IPS-15b (cell line): Measurements from ENCODE around the gene PPFIBP2.
"Not testable (repeated sequence)": the region's sequence is repeated elsewhere in the genome, so short reads cannot be mapped to it uniquely, and the experiment has no call there.

Experiments used
- H3K27me3 ChIP-seq: one replicate; pipeline ENCODE4 v1.6.1; 2013; ENCODE audit warnings: low read length; ENCODE audit not compliant: control insufficient read depth, insufficient read depth
- H3K36me3 ChIP-seq: one replicate; pipeline ENCODE4 v1.6.1; 2013; ENCODE audit warnings: low read length; ENCODE audit not compliant: control insufficient read depth, insufficient read depth
- H3K4me1 ChIP-seq: one replicate; pipeline ENCODE4 v1.6.1; 2013; ENCODE audit warnings: mild to moderate bottlenecking, low read length; ENCODE audit not compliant: control insufficient read depth, insufficient read depth
- H3K4me3 ChIP-seq: one replicate; pipeline ENCODE4 v1.5.1; 2013; ENCODE audit warnings: low read depth, low read length
- H3K9ac ChIP-seq: one replicate; pipeline ENCODE4 v1.6.1; 2013; ENCODE audit warnings: low read depth, mild to moderate bottlenecking, low read length
- H3K9me3 ChIP-seq: one replicate; pipeline ENCODE4 v1.6.1; 2013; ENCODE audit warnings: mild to moderate bottlenecking, low read length; ENCODE audit not compliant: control insufficient read depth, insufficient read depth

Gene PPFIBP2

DNA sequence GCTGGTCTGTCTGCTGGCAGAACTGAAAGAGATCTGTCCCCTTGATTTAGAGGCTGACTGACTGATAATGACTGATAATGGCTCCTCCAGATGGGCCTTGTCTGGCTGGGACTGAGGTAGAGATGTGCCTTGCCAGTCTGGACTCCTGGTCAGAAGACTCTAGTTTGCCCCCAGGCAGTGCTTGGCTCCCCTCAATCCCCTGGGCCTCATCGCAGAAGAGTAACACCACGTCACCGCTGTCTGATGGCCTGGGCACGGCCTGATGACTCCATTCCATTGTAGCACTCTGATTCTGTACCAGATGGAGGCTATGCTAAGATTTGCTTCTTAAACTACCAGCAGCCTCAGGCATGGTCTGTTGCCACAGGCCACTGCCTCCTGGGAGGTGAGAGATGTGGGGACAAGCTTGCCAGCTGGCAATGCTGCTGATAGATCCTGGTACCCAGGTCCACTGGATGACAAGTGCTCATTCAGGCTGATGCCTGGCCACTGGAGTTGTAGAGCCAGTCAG lies 140.5 kb downstream of the PPFIBP2 start:
- no peak overlapping the region for H3K4me3 ChIP-seq

DNA sequence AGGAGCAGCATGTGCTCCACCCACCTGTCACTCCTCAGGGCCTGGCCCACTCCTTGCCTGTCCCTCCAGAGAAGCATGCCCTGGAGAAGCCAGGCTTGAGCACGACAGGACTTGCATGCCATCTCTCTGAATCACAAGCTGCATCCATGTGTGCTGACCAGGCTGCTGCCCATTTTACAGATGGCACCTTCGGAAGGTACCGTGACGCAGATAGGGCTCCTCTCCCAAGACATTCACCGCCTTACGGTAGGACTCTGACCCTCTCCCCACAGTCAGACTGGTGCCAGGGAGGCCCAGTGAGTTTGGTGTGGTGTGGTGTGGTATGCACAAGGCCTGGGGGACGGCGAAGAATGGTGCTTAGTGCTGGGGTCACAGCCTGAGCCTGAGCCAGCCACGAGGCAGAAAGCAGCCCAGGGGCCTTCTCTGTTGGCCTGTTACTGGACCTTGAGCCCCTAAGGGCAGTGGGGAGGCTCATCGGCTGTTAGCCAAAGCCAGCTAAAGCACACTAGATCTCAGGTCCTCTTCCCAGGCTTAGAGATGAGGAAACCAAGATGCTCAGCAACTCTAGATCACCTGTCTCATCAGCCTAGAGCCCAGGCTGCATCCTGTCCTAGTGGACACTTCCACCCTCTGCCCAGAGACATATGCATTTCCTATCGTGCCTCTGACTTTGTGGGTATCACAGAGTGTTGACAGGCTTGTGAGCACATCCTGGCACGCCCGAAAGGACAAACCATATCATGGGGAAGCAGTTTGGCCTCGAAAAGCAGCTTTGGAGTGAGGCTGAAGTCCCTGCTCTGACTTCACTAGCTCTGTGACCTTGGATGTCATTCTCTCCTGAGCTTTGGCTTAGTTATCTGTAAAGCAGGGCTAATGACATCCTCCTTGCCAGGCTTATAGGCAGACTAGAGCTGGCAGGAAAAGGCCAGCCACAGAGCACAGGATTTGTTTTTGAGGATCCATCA lies 141.7 kb downstream of the PPFIBP2 start:
- no peaks in the 10 kb centered on the region for H3K36me3 ChIP-seq
- H3K9ac ChIP-seq: no peak overlapping the region
- no peaks in the 10 kb centered on the region for H3K27me3 ChIP-seq
- no peaks in the 10 kb centered on the region for H3K4me1 ChIP-seq
- no peak overlapping the region for H3K4me3 ChIP-seq
- no peaks in the 10 kb centered on the region for H3K9me3 ChIP-seq

More for the DNA sequence above, 140.5 kb downstream of the PPFIBP2 start:
- no peaks in the 10 kb centered on the region for H3K9me3 ChIP-seq
- H3K27me3 ChIP-seq: no peaks in the 10 kb centered on the region
- no peak overlapping the region for H3K9ac ChIP-seq
- peaks cover 6% of the 10 kb centered on the region for H3K36me3 ChIP-seq
- H3K4me1 ChIP-seq: no peaks in the 10 kb centered on the region

DNA sequence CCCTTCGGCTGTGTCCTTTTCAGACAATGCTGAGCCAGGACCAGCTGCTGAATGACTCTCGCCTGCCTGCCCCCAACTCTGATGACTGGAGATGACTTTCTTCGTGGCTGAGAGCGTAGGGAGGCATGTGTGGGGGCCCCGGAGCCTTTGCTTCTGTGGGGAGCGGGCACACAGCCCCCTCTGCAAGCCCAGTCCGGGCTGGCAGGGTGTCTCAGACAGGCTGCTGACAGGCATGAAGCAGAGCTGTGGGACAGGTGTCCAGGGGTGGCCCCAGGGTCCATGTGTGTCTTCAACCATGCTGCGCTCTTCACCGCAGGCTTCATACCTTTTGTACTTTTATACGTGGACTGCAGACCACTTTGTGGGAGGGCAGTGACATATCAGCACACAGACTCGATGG lies 142.9 kb downstream of the PPFIBP2 start:
- Histone ChIP-seq H3K27me3 (no peaks in the 10 kb centered on the region), H3K9me3 (no peaks in the 10 kb centered on the region), H3K4me3 (no peak overlapping the region), H3K4me1 (no peaks in the 10 kb centered on the region), H3K36me3 (no peaks in the 10 kb centered on the region), H3K9ac (no peak overlapping the region)

DNA sequence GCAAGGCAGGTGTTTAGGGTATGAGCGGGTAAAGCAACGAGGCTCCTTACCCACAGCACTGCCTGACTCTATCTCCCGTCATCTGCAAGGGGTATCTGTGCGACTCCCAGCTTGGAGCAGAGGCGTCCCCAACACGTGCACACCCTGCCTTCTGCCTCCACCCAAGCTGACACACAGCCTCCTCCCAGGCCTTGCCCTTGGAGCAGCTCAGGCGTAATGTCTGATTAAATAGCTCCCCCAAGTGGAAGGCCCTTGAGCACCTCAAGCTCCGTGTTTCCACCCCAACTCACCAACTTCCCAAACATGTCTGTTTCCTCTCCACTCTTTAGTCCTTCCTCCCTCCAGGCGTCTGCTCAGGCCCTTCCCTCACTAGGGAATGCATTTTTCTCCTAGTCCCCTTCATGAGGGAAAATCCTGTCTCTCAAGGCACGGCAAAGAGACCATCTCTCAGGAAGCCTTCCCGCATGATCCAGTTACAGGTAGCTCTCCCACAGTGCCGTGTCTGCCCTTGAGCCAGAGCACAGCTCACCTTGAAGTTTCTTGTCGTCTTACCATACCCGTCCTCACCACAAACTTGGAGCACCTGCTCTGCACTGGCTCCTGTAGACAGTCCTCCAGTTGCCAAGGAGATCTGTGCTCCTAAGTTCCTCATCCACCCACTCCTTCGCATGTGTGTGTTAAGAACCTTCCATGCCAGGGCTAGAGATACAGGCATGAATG lies 143.7 kb downstream of the PPFIBP2 start:
- H3K36me3 ChIP-seq: no peaks in the 10 kb centered on the region
- H3K9me3 ChIP-seq: no peaks in the 10 kb centered on the region
- H3K4me3 ChIP-seq: no peak overlapping the region
- H3K4me1 ChIP-seq: no peaks in the 10 kb centered on the region
- no peak overlapping the region for H3K9ac ChIP-seq
- no peaks in the 10 kb centered on the region for H3K27me3 ChIP-seq

DNA sequence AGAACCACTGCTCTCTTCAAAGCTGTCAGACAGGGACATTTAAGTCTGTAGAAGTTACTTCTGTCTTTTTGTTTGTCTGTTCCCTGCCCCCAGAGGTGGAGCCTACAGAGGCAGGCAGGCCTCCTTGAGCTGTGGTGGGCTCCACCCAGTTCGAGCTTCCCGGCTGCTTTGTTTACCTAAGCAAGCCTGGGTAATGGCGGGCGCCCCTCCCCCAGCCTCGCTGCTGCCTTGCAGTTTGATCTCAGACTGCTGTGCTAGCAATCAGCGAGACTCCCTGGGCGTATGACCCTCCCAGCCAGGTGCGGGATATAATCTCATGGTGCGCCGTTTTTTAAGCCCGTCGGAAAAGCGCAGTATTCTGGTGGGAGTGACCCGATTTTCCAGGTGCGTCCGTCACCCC lies 149.7 kb downstream of the PPFIBP2 start:
- H3K4me3 ChIP-seq, H3K4me1 ChIP-seq, H3K9ac ChIP-seq, H3K9me3 ChIP-seq, H3K27me3 ChIP-seq: not testable (repeated sequence)
- H3K36me3 ChIP-seq: peaks cover 33% of the 10 kb centered on the region

DNA sequence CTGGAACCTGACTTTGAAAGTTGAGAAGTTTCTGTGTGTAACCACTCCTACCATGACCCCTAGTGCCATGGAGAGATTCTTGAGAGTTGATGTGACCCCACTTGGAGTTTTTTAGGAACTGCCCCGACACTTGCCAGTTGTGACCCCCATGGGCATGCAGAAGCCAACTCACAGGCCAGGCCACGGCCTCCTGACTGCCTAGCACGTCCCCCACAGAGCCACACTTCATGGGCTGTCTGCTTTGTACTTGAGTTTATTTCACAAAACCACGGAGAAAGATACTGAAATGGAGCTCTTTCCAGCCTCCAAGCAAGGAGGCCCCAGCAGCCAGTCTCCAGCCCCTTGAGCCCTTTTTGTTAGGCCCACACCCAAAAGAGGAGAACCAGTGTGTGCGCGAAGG lies 151.1 kb downstream of the PPFIBP2 start:
- H3K36me3 ChIP-seq: peaks cover 33% of the 10 kb centered on the region
- H3K4me3 ChIP-seq: no peak overlapping the region
- no peaks in the 10 kb centered on the region for H3K4me1 ChIP-seq
- no peaks in the 10 kb centered on the region for H3K27me3 ChIP-seq
- peaks cover 6% of the 10 kb centered on the region for H3K9me3 ChIP-seq
- H3K9ac ChIP-seq: no peak overlapping the region

DNA sequence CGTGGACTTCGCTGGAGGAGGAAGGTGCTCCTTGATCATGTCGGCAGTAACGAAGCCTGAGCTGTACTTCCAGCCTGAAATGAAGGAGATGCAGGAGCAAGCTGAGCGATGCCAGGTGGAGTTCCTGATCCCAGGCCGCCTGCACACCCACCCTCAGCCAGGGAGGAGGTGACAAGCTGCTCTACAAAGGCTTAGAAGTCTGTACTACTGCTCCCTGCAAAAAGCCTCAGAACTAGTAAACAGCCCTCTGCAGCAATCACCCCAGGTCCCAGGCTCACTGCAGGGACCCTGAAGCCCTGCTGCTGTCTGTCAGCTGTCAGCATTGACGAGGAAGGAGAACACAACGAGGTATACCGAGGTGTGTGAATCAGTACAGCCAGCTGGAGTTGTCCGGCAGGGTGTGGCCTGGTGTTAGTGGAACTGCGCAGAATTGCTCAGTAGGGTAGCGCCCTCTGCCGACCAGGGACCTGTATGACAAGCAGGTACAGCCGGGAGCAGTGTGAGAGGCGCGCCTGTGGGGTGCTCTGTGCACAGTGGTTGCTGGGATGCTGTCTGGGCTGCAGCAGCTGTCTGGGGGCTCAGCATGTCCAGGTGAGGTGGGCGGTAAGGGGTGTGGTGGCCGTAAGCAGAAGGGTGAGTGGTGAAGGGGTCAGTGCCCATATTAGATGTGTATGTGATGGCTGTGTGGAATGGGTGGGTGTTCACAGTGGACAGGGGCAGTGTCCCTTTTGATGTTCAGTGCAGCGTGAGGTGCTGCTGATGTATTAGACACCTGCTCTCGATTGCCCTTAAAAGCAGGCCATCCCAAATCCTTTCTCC lies 151.9 kb downstream of the PPFIBP2 start:
- Histone ChIP-seq H3K9me3 (peaks cover 6% of the 10 kb centered on the region), H3K4me3 (no peak overlapping the region), H3K36me3 (peaks cover 33% of the 10 kb centered on the region), H3K4me1 (no peaks in the 10 kb centered on the region), H3K9ac (no peak overlapping the region), H3K27me3 (no peaks in the 10 kb centered on the region)

DNA sequence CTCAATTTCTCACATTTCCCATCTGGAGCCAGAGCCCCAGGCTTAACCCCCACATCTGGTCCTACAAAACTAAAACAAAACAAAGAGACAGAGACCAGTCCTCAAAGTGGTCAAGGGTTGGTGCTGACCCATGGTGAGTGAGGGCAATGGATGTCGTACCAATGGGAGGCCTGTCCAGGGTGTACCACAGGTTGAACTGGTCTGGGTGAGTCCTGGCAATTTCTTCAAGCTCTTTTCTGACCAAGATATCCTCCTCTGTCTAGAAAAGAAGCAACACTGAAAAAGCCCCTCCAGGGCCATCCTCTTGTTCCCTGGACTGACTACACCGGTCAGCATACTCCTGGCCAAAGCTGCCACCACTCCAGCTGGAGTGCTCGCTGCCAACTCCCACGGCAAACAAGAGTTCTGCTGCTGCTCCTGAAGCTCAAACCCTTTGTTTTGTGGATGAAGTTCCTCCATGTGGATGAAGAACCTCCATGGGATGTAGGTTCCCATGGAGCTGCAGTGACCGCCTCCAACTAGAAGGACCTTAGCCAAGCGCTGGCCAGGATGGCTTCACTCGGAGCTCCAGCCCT lies 152.6 kb downstream of the PPFIBP2 start:
- Histone ChIP-seq H3K36me3 (peaks cover 36% of the 10 kb centered on the region), H3K9ac (no peak overlapping the region), H3K9me3 (peaks cover 6% of the 10 kb centered on the region), H3K4me3 (no peak overlapping the region), H3K27me3 (no peaks in the 10 kb centered on the region), H3K4me1 (no peaks in the 10 kb centered on the region)

DNA sequence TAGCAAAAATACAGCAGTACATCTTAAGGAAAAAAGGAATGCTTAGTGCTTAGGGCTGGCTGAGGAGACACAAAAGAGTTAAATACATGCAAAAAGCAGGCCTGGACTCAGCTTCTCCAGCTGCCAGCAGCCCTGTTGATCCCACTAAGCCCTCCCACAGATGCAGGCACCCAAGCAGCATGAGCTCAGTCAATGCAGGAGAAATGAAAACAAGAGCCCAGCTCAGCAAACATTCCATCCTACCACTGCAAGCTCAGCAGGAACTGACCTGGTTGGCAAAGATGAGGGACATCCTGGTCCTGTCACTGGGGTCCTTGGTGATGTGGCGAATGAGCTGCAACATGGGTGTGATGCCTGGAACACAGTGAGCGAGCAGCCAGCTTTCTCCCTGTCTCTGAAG lies 153.7 kb downstream of the PPFIBP2 start:
- Histone ChIP-seq H3K4me3 (no peak overlapping the region), H3K36me3 (peaks cover 36% of the 10 kb centered on the region), H3K27me3 (no peaks in the 10 kb centered on the region), H3K4me1 (no peaks in the 10 kb centered on the region), H3K9me3 (peaks cover 6% of the 10 kb centered on the region), H3K9ac (no peak overlapping the region)

DNA sequence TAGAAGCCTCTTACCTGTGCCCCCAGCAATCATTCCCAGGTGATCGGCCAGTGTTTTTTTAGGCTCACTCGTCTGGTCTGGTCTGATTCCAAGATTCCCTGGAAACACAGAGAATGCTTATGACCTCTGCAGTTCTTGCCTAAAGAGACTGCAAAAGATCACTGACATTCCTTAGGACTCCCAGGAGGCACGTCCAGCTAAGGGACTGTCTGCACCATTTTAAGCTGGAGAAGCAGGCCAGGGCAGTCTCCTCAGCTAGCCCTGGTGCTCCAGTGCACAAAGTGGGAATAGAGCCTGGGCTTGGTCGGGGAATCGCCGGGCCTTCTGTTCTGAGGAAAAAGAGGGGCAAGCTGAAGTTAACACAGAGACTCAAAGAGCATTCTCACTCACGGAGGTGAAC lies 154.7 kb downstream of the PPFIBP2 start:
- Histone ChIP-seq H3K36me3 (peaks cover 36% of the 10 kb centered on the region), H3K4me3 (no peak overlapping the region), H3K4me1 (no peaks in the 10 kb centered on the region), H3K27me3 (no peaks in the 10 kb centered on the region), H3K9me3 (peaks cover 6% of the 10 kb centered on the region), H3K9ac (no peak overlapping the region)

DNA sequence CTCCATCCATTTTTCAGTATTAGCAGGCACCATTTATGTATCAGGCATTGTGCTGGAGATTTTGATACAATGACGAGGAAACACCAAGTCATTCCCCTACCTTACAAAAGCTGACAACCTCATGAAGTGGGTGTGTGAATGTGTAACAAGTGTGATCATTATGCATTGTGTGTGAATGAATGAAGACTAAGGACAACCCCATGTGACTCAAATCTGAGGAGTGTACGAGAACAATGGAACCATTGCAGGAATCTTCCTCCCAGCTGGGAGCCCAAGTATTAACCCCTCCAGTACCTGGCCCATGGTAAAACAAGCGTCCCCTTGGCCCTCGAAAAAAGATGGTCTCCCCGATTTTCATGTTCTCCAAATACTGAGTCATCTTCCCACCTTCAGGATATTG lies 155.1 kb downstream of the PPFIBP2 start:
- H3K4me3 ChIP-seq: no peak overlapping the region
- no peak overlapping the region for H3K9ac ChIP-seq
- no peaks in the 10 kb centered on the region for H3K4me1 ChIP-seq
- H3K9me3 ChIP-seq: peaks cover 6% of the 10 kb centered on the region
- peaks cover 35% of the 10 kb centered on the region for H3K36me3 ChIP-seq
- H3K27me3 ChIP-seq: no peaks in the 10 kb centered on the region
